HepG2 (cell line): ENCODE data around the gene MMRN1. TPM values are rescaled to one million over a fixed set of nuclear protein-coding genes. Genes with fewer than 3 reads are reported as not detected.

Experiments
- ATAC-seq: fragments of 200-7000 bp; cut with Tn5 transposase; 3 replicates; pipeline ENCODE4 v1.9.1; 2020; ENCODE audit warnings: mild to moderate bottlenecking, moderate library complexity
- BruUV-seq: library from RNA; stranded (reverse); fragments of 400-500 nt; replicated peaks from 2 replicates; lab custom pipeline; 2021; lab: Mats Ljungman, UMichigan
- CTCF ChIA-PET: fragments of 300-600 bp; formaldehyde crosslinking; extraction: SDS; loops from one replicate; lab custom pipeline; 2021; ENCODE audit warnings: low total read pairs, inconsistent platforms, low intra/inter-chr PET ratio; lab: Yijun Ruan, JAX
- POLR2A ChIA-PET: fragments of 350-600 bp; sonication (Branson Sonifier 250); formaldehyde crosslinking; loops from one replicate; lab custom pipeline; 2020; ENCODE audit warnings: antibody characterized with exemption, inconsistent platforms; lab: Yijun Ruan, JAX
- DNase-seq: peaks from one replicate; pipeline ENCODE4 v3.0.0-alpha.2; 2015; ENCODE audit warnings: low spot score
- FAIRE-seq: peaks from 3 replicates; lab custom pipeline; 2011; peaks lifted over from hg19 to GRCh38; lab: Jason Lieb, UNC
- H2AFZ ChIP-seq: one replicate; pipeline ENCODE4 v1.6.1; 2011; ENCODE audit warnings: low read length, inconsistent platforms
- H3K27ac ChIP-seq: fragments of 300-600 bp; 3 replicates; pipeline ENCODE4 v1.8.0; 2011; ENCODE audit warnings: mixed run types, mild to moderate bottlenecking, mixed read lengths, low read length, inconsistent platforms; ENCODE audit not compliant: insufficient read depth; ENCODE audit errors: extremely low read length
- H3K27me3 ChIP-seq, 2 experiments: fragments of 200-600 bp in 1 of 2; 2 replicates in 1 of 2; 3 replicates in 1 of 2; pipeline versions ENCODE4 v1.6.0 to v1.8.0; 2011; ENCODE audit warnings: low read length in 2 of 2, mild to moderate bottlenecking in 2 of 2, moderate library complexity in 2 of 2, inconsistent platforms in 1 of 2; ENCODE audit not compliant: insufficient read depth in 2 of 2, control insufficient read depth in 1 of 2
- H3K36me3 ChIP-seq, 2 experiments: fragments of 200-600 bp in 1 of 2; replicated peaks in 1 of 2; 2 replicates in 1 of 2; 3 replicates in 1 of 2; pipeline versions ENCODE4 v1.5.1 to v1.8.0; 2011; ENCODE audit warnings: low read length in 2 of 2, inconsistent platforms in 1 of 2; ENCODE audit not compliant: insufficient read depth in 2 of 2, control insufficient read depth in 1 of 2
- H3K4me1 ChIP-seq: 2 replicates; pipeline ENCODE4 v1.5.1; 2012; ENCODE audit warnings: low read length, inconsistent platforms; ENCODE audit not compliant: insufficient read depth
- H3K4me2 ChIP-seq: 2 replicates; pipeline ENCODE4 v1.6.0; 2011; ENCODE audit warnings: low read depth, low read length, inconsistent platforms
- H3K4me3 ChIP-seq, 3 experiments: fragments of 200-600 bp in 1 of 3; sonication (generic), shearing (Covaris generic) in 1 of 3; replicated peaks in 1 of 3; 2 replicates each; pipeline ENCODE4 v1.5.1; 2011 to 2016; ENCODE audit warnings: low read length in 3 of 3, inconsistent platforms in 2 of 3, low read depth in 2 of 3, mild to moderate bottlenecking in 2 of 3, control low read depth in 1 of 3, mixed read lengths in 1 of 3; ENCODE audit not compliant: insufficient read depth in 1 of 3
- H3K79me2 ChIP-seq: one replicate; pipeline ENCODE4 v1.6.1; 2011; ENCODE audit warnings: low read length, inconsistent platforms; ENCODE audit not compliant: insufficient read depth
- H3K9ac ChIP-seq: 2 replicates; pipeline ENCODE4 v1.6.0; 2011; ENCODE audit warnings: mild to moderate bottlenecking, low read depth, low read length, inconsistent platforms; ENCODE audit not compliant: insufficient read depth
- H3K9me3 ChIP-seq: 2 replicates; pipeline ENCODE4 v1.5.1; 2012; ENCODE audit warnings: mild to moderate bottlenecking, low read length
- H4K20me1 ChIP-seq: 2 replicates; pipeline ENCODE4 v1.6.0; 2011; ENCODE audit warnings: inconsistent platforms, mild to moderate bottlenecking, low read length, moderate library complexity; ENCODE audit not compliant: insufficient read depth
- EHMT2 ChIP-seq: fragments of 200-600 bp; sonication (generic); IDR thresholded peaks from 2 replicates; pipeline ENCODE4 v1.7.0; 2017; ENCODE audit warnings: antibody characterized with exemption, low read depth, low read length, borderline replicate concordance
- KDM5B ChIP-seq: sonication (generic); formaldehyde crosslinking; IDR thresholded peaks from 2 replicates; pipeline ENCODE4 v1.4.0; 2020; ENCODE audit warnings: missing genetic modification reagents, mild to moderate bottlenecking, borderline replicate concordance
- PHF20 ChIP-seq: sonication (generic); formaldehyde crosslinking; IDR thresholded peaks from 2 replicates; pipeline ENCODE4 v1.5.0; 2020; ENCODE audit warnings: mild to moderate bottlenecking, missing genetic modification reagents
- WGBS: methylation state at CpG from one replicate; pipeline ENCODE4 v1.1.6; 2017; ENCODE audit warnings: low lambda C conversion rate; 5-methylcytosine and 5-hydroxymethylcytosine counted together
- in situ Hi-C: cut with HindIII; loops from 2 replicates; pipeline ENCODE4 v1.10.0; 2017; ENCODE audit warnings: low pct_unique_long_range_greater_than_20kb; ENCODE audit not compliant: extremely low pct_ligation_motif_present
- intact Hi-C: fragments of 100-400 bp; cut with micrococcal nuclease; formaldehyde crosslinking; loops from one replicate; pipeline ENCODE4 v1.10.0; 2022; ENCODE audit not compliant: unreplicated experiment
- polyA plus RNA-seq, 8 experiments: library from polyadenylated mRNA; depleted of rRNA in 3 of 8; stranded (reverse) in 7 of 8; unstranded in 1 of 8; fragments of >200 nt; fragmentation: Illumina TruSeq in 4 of 8; extraction: Trizol in 4 of 8; gene quantifications; 2 replicates each; pipeline versions ENCODE4 v1.2.1 to v1.2.3, GENCODE V29; 2011 to 2016; ENCODE audit warnings: low read depth in 4 of 8, missing spikeins in 1 of 8, mixed read lengths in 1 of 8; ENCODE audit not compliant: insufficient read depth in 1 of 8
- total RNA-seq, 5 experiments: library from RNA; depleted of rRNA; stranded (reverse); fragments of >200 nt; fragmentation: Illumina TruSeq; extraction: Trizol; gene quantifications; 2 replicates each; pipeline ENCODE4 v1.2.3, GENCODE V29; 2016; ENCODE audit warnings: low read depth in 1 of 5
- TF ChIP-seq, protein P1 (sequence below): IDR thresholded peaks from 2 replicates; pipeline ENCODE4 v1.6.1; 2016; ENCODE audit warnings: low read depth
- TF ChIP-seq, protein P2 (sequence below): sonication (generic); formaldehyde crosslinking; IDR thresholded peaks from 2 replicates; pipeline ENCODE4; 2020; ENCODE audit warnings: missing genetic modification reagents, mild to moderate bottlenecking, borderline replicate concordance
- TF ChIP-seq, protein P3 (sequence below): sonication (generic); formaldehyde crosslinking; IDR thresholded peaks from 2 replicates; pipeline ENCODE4 v1.4.0; 2020; ENCODE audit warnings: mild to moderate bottlenecking, low read depth, missing genetic modification reagents
- TF ChIP-seq, protein P4 (sequence below): sonication (generic); formaldehyde crosslinking; IDR thresholded peaks from 2 replicates; pipeline ENCODE4 v1.8.1; 2023; ENCODE audit warnings: missing genetic modification reagents, inconsistent platforms, borderline replicate concordance
- TF ChIP-seq, protein P5 (sequence below): sonication (generic); formaldehyde crosslinking; IDR thresholded peaks from 2 replicates; pipeline ENCODE4 v1.4.0; 2020; ENCODE audit warnings: mild to moderate bottlenecking, missing genetic modification reagents
- TF ChIP-seq, protein P6 (sequence below): sonication (generic); formaldehyde crosslinking; IDR thresholded peaks from 2 replicates; pipeline ENCODE4 v1.4.0; 2020; ENCODE audit warnings: missing genetic modification reagents

MMRN1 gene
- total and polyA plus RNA-seq, 2 of the 13 experiments (the other 11 are each of a cell fraction or from before 2014, with no cell fraction given) = not detected

DNA sequence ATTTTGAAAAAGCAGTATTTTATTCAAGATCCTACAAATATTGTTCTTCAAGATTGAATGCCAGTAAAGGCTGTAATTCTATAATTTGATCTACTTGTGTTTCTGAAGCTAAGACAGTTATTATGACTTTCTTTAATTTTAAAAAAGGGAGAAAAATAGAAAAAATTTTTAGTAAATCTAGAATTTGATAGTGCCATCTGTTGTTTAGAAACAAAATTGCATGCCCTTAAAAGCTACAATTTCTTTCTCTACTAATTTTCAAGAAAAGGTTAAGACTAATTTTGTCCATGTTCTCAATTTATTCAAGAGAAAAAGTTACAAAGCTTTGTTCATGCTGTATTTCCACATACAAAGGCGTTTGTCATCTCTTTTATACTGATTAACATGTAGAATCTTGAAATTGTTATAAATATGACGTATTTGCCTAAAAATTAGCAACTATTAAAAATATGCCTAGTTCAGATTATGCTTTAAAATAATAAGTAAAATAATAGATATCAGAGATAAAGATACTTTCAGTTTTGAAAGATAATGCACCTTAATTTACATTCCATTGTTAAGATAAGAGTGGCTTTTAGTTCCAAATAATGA, 25.6 kb upstream of the MMRN1 start (continued):
- TF ChIP-seq, protein P1, sequence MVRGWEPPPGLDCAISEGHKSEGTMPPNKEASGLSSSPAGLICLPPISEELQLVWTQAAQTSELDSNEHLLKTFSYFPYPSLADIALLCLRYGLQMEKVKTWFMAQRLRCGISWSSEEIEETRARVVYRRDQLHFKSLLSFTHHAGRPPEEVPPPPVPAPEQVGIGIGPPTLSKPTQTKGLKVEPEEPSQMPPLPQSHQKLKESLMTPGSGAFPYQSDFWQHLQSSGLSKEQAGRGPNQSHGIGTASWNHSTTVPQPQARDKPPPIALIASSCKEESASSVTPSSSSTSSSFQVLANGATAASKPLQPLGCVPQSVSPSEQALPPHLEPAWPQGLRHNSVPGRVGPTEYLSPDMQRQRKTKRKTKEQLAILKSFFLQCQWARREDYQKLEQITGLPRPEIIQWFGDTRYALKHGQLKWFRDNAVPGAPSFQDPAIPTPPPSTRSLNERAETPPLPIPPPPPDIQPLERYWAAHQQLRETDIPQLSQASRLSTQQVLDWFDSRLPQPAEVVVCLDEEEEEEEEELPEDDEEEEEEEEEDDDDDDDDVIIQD (CRISPR knock-in tag) = no peak
- TF ChIP-seq PHF20 (CRISPR knock-in tag) = no peak
- TF ChIP-seq, protein P2, sequence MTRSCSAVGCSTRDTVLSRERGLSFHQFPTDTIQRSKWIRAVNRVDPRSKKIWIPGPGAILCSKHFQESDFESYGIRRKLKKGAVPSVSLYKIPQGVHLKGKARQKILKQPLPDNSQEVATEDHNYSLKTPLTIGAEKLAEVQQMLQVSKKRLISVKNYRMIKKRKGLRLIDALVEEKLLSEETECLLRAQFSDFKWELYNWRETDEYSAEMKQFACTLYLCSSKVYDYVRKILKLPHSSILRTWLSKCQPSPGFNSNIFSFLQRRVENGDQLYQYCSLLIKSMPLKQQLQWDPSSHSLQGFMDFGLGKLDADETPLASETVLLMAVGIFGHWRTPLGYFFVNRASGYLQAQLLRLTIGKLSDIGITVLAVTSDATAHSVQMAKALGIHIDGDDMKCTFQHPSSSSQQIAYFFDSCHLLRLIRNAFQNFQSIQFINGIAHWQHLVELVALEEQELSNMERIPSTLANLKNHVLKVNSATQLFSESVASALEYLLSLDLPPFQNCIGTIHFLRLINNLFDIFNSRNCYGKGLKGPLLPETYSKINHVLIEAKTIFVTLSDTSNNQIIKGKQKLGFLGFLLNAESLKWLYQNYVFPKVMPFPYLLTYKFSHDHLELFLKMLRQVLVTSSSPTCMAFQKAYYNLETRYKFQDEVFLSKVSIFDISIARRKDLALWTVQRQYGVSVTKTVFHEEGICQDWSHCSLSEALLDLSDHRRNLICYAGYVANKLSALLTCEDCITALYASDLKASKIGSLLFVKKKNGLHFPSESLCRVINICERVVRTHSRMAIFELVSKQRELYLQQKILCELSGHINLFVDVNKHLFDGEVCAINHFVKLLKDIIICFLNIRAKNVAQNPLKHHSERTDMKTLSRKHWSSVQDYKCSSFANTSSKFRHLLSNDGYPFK (CRISPR knock-in tag) = no peak
- TF ChIP-seq, all 625 proteins: peak for 3

DNA sequence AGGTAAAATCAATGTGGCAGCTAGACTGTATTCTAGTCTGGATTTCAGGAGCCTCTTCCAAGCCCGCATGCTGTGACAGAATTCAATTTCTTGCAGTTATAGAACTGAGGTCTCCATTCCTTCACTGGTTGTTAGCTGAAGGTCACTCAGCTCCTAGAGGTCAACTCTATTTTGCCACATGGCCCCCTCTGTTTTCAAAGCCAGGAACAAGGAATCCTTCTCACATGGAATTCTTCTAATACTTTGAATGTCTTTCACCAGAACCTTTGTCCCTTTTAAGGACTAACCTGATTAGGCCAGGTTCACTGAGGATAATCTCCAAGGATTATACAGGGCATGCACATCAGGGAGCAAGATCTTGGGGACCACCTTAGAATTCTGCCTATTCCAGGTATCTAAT, 23.4 kb upstream of the MMRN1 start:
- FAIRE-seq = no peak
- intact Hi-C loops (no loop called here), in situ Hi-C loops (loop anchor here (10.0 kb wide), 1 partner anchor 216 kb away; no protein-coding TSS in a partner anchor)
- POLR2A ChIA-PET = no interaction called here
- Histone ChIP-seq H3K27ac (no peak overlapping the region), H3K9me3 (no peaks in the 10 kb centered on the region), H3K27me3 (no peaks in the 10 kb centered on the region), H3K9ac (no peak overlapping the region), H4K20me1 (no peaks in the 10 kb centered on the region), H3K4me3 (no peak overlapping the region), H3K79me2 (no peaks in the 10 kb centered on the region), H3K4me1 (no peaks in the 10 kb centered on the region), H2AFZ (no peak overlapping the region), H3K36me3 (no peaks in the 10 kb centered on the region), H3K4me2 (no peak overlapping the region)
- CTCF ChIA-PET = no interaction called here
- BruUV-seq = no TSS peak
- WGBS = 0% methylated on average over 1 of the region's 1 CpG
- no peak for ATAC-seq
- DNase-seq = no peak
- TF ChIP-seq, protein P3, sequence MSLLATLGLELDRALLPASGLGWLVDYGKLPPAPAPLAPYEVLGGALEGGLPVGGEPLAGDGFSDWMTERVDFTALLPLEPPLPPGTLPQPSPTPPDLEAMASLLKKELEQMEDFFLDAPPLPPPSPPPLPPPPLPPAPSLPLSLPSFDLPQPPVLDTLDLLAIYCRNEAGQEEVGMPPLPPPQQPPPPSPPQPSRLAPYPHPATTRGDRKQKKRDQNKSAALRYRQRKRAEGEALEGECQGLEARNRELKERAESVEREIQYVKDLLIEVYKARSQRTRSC (CRISPR knock-in tag) = no peak
- TF ChIP-seq, protein P4, sequence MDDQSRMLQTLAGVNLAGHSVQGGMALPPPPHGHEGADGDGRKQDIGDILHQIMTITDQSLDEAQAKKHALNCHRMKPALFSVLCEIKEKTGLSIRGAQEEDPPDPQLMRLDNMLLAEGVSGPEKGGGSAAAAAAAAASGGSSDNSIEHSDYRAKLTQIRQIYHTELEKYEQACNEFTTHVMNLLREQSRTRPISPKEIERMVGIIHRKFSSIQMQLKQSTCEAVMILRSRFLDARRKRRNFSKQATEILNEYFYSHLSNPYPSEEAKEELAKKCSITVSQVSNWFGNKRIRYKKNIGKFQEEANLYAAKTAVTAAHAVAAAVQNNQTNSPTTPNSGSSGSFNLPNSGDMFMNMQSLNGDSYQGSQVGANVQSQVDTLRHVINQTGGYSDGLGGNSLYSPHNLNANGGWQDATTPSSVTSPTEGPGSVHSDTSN = no peak
- TF ChIP-seq KDM5B (CRISPR knock-in tag) (no peak), EHMT2 (no peak)
- TF ChIP-seq, protein P5, sequence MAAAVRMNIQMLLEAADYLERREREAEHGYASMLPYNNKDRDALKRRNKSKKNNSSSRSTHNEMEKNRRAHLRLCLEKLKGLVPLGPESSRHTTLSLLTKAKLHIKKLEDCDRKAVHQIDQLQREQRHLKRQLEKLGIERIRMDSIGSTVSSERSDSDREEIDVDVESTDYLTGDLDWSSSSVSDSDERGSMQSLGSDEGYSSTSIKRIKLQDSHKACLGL (CRISPR knock-in tag) = no peak
- TF ChIP-seq, protein P6, sequence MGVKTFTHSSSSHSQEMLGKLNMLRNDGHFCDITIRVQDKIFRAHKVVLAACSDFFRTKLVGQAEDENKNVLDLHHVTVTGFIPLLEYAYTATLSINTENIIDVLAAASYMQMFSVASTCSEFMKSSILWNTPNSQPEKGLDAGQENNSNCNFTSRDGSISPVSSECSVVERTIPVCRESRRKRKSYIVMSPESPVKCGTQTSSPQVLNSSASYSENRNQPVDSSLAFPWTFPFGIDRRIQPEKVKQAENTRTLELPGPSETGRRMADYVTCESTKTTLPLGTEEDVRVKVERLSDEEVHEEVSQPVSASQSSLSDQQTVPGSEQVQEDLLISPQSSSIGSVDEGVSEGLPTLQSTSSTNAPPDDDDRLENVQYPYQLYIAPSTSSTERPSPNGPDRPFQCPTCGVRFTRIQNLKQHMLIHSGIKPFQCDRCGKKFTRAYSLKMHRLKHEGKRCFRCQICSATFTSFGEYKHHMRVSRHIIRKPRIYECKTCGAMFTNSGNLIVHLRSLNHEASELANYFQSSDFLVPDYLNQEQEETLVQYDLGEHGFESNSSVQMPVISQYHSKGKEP (CRISPR knock-in tag) = no peak
